GM23338 (cell line): Measurements from ENCODE around the gene MYO1G. TPM values are rescaled to one million over a fixed set of nuclear protein-coding genes. Genes with fewer than 3 reads are reported as not detected.

Source experiments
- ATAC-seq: fragments of 200-7000 bp; cut with Tn5 transposase; 3 replicates; pipeline ENCODE4 v1.9.1; 2020
- DNase-seq: peaks from one replicate; pipeline ENCODE4 v3.0.0-alpha.2; 2015; ENCODE audit warnings: low spot score
- H2AFZ ChIP-seq: fragments of 200-600 bp; sonication (generic); 2 replicates; pipeline ENCODE4 v1.8.0; 2016; ENCODE audit warnings: antibody characterized with exemption, mild to moderate bottlenecking, moderate library complexity
- H3F3A ChIP-seq: fragments of 200-600 bp; sonication (generic); replicated peaks from 2 replicates; pipeline ENCODE4 v1.8.0; 2017; ENCODE audit warnings: antibody characterized with exemption, mixed run types, low read depth
- H3K27ac ChIP-seq: fragments of 200-600 bp; sonication (generic); 2 replicates; pipeline ENCODE4 v1.6.1; 2016; ENCODE audit warnings: low read depth
- H3K27me3 ChIP-seq: fragments of 200-600 bp; sonication (generic); 2 replicates; pipeline ENCODE4 v1.8.0; 2016; ENCODE audit warnings: mild to moderate bottlenecking, mixed run types, moderate library complexity; ENCODE audit not compliant: insufficient read depth
- H3K36me3 ChIP-seq: fragments of 200-600 bp; sonication (generic); 2 replicates; pipeline ENCODE4 v1.8.0; 2016; ENCODE audit warnings: mild to moderate bottlenecking; ENCODE audit not compliant: insufficient read depth
- H3K4me1 ChIP-seq: fragments of 200-600 bp; sonication (generic); 2 replicates; pipeline ENCODE4 v1.8.0; 2016; ENCODE audit warnings: mild to moderate bottlenecking, moderate library complexity; ENCODE audit not compliant: insufficient read depth
- H3K4me2 ChIP-seq: fragments of 200-600 bp; sonication (generic); 2 replicates; pipeline ENCODE4 v1.7.1; 2017; ENCODE audit warnings: mixed run types
- H3K4me3 ChIP-seq: fragments of 200-600 bp; sonication (generic); 2 replicates; pipeline ENCODE4 v1.6.1; 2016; ENCODE audit warnings: mixed run types
- H3K79me2 ChIP-seq: fragments of 200-600 bp; sonication (generic); replicated peaks from 2 replicates; pipeline ENCODE4 v1.8.0; 2017; ENCODE audit warnings: mild to moderate bottlenecking; ENCODE audit not compliant: insufficient read depth
- H3K9me2 ChIP-seq: fragments of 200-600 bp; sonication (generic); 2 replicates; pipeline ENCODE4 v1.8.0; 2017; ENCODE audit not compliant: insufficient read depth
- H4K20me1 ChIP-seq: fragments of 200-600 bp; sonication (generic); replicated peaks from 2 replicates; pipeline ENCODE4 v1.8.0; 2017; ENCODE audit warnings: mild to moderate bottlenecking; ENCODE audit not compliant: insufficient read depth
- H3K27ac Mint-ChIP-seq: 2 replicates; pipeline ENCODE4 v1.8.0; 2020; ENCODE audit warnings: inconsistent platforms, mild to moderate bottlenecking, moderate library complexity, mixed read lengths
- H3K27me3 Mint-ChIP-seq: 3 replicates; pipeline ENCODE4 v1.8.0; 2022; ENCODE audit warnings: low read depth, mild to moderate bottlenecking, moderate library complexity, mixed read lengths, inconsistent platforms; ENCODE audit not compliant: insufficient read depth, poor library complexity
- H3K36me3 Mint-ChIP-seq: 3 replicates; pipeline ENCODE4 v1.8.0; 2021; ENCODE audit warnings: low read depth, mild to moderate bottlenecking, inconsistent platforms, moderate library complexity, mixed read lengths
- H3K4me1 Mint-ChIP-seq: 3 replicates; pipeline ENCODE4 v1.8.0; 2020; ENCODE audit warnings: mild to moderate bottlenecking, inconsistent platforms, mixed read lengths
- H3K4me3 Mint-ChIP-seq: 3 replicates; pipeline ENCODE4 v1.8.0; 2021; ENCODE audit warnings: moderate library complexity, mild to moderate bottlenecking, inconsistent platforms, mixed read lengths
- H3K9me3 Mint-ChIP-seq: 3 replicates; pipeline ENCODE4 v1.8.0; 2020; ENCODE audit warnings: moderate library complexity, mild to moderate bottlenecking, inconsistent platforms, mixed read lengths
- EZH2 ChIP-seq: fragments of 200-600 bp; sonication (generic); IDR thresholded peaks from one replicate; pipeline ENCODE4 v1.8.0; 2017; ENCODE audit warnings: antibody characterized with exemption, mild to moderate bottlenecking, low read depth; ENCODE audit not compliant: unreplicated experiment
- EZH2phosphoT487 ChIP-seq: fragments of 200-600 bp; sonication (generic); IDR thresholded peaks from one replicate; pipeline ENCODE4 v1.8.1; 2018; ENCODE audit warnings: antibody characterized with exemption; ENCODE audit not compliant: unreplicated experiment
- JUNB ChIP-seq: IDR thresholded peaks from one replicate; pipeline ENCODE4 v1.6.1; 2016; ENCODE audit warnings: antibody characterized with exemption; ENCODE audit not compliant: unreplicated experiment
- NANOG ChIP-seq: IDR thresholded peaks from 2 replicates; pipeline ENCODE4 v1.6.1; 2016; ENCODE audit warnings: antibody characterized with exemption, borderline replicate concordance
- POLR2AphosphoS5 ChIP-seq: IDR thresholded peaks from 2 replicates; pipeline ENCODE4 v1.6.1; 2016; ENCODE audit warnings: antibody characterized with exemption, low read depth
- STAT1 ChIP-seq: IDR thresholded peaks from one replicate; pipeline ENCODE4 v1.6.1; 2016; ENCODE audit warnings: antibody characterized with exemption; ENCODE audit not compliant: unreplicated experiment
- ZNF114 ChIP-seq: fragments of 250-450 bp; sonication (Bioruptor Pico); IDR thresholded peaks from 2 replicates; pipeline ENCODE4 v1.5.0; 2020; ENCODE audit warnings: mild to moderate bottlenecking, moderate library complexity
- polyA plus RNA-seq: library from polyadenylated mRNA; unstranded; fragments of >200 nt; fragmentation: Nextera tagmentation; extraction: Ambion mirVana; gene quantifications from 2 replicates; pipeline ENCODE4 v1.2.1, GENCODE V29; 2016
- total RNA-seq: library from RNA; depleted of rRNA; stranded (reverse); fragments of >200 nt; shearing (Covaris generic); gene quantifications from 2 replicates; pipeline ENCODE4 v1.2.3, GENCODE V29; 2014
- TF ChIP-seq, protein P1 (sequence below), 2 experiments: fragments of 200-600 bp in 1 of 2; sonication (generic) in 1 of 2; conservative IDR thresholded peaks; 2 replicates each; pipeline versions ENCODE4 v1.5.1 to v1.6.1; 2016 to 2017; ENCODE audit warnings: antibody characterized with exemption in 2 of 2, low read depth in 2 of 2, mild to moderate bottlenecking in 2 of 2, moderate library complexity in 1 of 2
- TF ChIP-seq, protein P2 (sequence below): IDR thresholded peaks from 2 replicates; pipeline ENCODE4 v1.6.1; 2016; ENCODE audit warnings: antibody characterized with exemption
- TF ChIP-seq, protein P3 (sequence below): IDR thresholded peaks from one replicate; pipeline ENCODE4 v1.6.1; 2018; ENCODE audit warnings: antibody characterized with exemption; ENCODE audit not compliant: unreplicated experiment

Gene MYO1G
- total and polyA plus RNA-seq, 2 experiments from 2014 or later = 0.10 to 0.11 TPM

DNA sequence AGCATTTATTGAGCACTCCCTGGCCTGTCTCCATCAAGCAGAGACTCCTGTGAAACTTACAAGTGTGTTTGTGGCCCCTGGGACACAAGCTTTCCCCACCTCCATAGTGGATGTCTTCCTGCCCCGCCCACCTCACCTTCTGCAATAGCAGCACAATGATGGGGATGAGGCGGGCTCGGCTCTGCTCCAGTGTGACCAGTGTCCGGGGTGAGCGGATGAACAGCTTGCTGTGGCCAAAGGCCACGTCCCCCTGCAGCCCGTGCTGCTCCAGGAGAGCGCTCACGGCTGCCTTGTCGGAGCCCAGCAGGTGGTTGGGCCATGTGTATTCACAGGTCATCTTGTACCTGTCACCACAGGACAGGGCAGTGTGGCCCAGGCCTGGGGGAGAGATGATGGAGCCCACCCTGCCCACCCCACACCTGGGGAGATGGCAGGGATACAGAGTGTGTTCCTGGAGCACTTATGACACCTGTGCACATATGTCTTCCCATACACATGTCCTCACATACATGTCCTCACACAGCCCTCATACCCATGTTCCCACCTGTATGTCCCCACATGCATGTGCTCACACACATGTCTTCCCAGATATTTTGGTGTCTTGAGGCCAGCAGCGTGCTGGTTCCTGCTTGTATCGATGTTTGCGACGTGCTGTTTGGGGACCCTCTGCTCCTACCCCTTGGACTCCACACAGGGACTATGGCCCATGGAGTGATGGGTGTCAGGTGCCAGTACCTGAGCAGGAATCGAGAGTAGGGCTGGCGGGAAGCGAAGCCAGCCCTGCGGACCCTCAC is 12.7 kb downstream of the MYO1G start (continued):
- TF ChIP-seq, protein P1, sequence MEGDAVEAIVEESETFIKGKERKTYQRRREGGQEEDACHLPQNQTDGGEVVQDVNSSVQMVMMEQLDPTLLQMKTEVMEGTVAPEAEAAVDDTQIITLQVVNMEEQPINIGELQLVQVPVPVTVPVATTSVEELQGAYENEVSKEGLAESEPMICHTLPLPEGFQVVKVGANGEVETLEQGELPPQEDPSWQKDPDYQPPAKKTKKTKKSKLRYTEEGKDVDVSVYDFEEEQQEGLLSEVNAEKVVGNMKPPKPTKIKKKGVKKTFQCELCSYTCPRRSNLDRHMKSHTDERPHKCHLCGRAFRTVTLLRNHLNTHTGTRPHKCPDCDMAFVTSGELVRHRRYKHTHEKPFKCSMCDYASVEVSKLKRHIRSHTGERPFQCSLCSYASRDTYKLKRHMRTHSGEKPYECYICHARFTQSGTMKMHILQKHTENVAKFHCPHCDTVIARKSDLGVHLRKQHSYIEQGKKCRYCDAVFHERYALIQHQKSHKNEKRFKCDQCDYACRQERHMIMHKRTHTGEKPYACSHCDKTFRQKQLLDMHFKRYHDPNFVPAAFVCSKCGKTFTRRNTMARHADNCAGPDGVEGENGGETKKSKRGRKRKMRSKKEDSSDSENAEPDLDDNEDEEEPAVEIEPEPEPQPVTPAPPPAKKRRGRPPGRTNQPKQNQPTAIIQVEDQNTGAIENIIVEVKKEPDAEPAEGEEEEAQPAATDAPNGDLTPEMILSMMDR (conservative IDR thresholded peaks at IDR 0.05; ENCODE audit: low read depth in 2 of 2) = no peak
- TF ChIP-seq STAT1 (no peak), ZNF114 (CRISPR knock-in tag) (no peak), NANOG (no peak), JUNB (no peak)
- TF ChIP-seq, protein P2, sequence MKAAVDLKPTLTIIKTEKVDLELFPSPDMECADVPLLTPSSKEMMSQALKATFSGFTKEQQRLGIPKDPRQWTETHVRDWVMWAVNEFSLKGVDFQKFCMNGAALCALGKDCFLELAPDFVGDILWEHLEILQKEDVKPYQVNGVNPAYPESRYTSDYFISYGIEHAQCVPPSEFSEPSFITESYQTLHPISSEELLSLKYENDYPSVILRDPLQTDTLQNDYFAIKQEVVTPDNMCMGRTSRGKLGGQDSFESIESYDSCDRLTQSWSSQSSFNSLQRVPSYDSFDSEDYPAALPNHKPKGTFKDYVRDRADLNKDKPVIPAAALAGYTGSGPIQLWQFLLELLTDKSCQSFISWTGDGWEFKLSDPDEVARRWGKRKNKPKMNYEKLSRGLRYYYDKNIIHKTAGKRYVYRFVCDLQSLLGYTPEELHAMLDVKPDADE = no peak

DNA sequence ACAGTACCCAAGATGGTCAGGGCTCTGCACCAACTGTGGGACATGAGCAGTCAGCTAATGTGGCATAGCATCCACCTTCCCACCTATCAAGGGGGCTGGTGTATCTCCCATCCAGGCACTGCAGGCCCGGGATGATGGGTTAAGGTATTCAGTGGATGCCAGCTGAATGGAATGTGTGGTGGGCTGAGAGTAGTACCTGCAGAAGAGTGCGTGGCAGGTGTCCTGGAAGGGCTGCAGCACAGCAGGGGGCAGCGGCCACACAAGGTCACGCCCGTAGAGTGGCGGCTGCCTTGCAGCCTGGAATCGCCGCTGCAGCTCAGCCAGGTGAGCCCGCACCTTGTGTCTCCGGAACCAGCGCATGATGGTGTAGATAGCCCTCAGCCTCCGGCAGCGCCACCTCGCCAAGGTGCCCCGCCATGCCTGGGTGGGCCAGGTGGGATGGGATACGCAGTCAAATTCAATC is 13.3 kb downstream of the MYO1G start:
- Histone ChIP-seq H2AFZ (no peak overlapping the region), H3F3A (0 out of 2 replicates have a peak, but pooled peaks cover 4% of the 10 kb centered on the region), H3K9me2 (no peaks in the 10 kb centered on the region), H3K36me3 (no peaks in the 10 kb centered on the region), H4K20me1 (no peaks in the 10 kb centered on the region), H3K4me3 (no peak overlapping the region), H3K27me3 (peaks cover 22% of the 10 kb centered on the region), H3K79me2 (no peaks in the 10 kb centered on the region), H3K4me2 (no peak overlapping the region), H3K4me1 (no peaks in the 10 kb centered on the region), H3K27ac (no peak overlapping the region)
- Mint-ChIP-seq H3K4me3 (no peak overlapping the region), H3K4me1 (no peaks in the 10 kb centered on the region), H3K9me3 (no peaks in the 10 kb centered on the region), H3K27ac (no peak overlapping the region), H3K27me3 (peaks cover 22% of the 10 kb centered on the region), H3K36me3 (no peaks in the 10 kb centered on the region)
- no peak for DNase-seq
- ATAC-seq = no peak
- TF ChIP-seq POLR2AphosphoS5 = no peak

DNA sequence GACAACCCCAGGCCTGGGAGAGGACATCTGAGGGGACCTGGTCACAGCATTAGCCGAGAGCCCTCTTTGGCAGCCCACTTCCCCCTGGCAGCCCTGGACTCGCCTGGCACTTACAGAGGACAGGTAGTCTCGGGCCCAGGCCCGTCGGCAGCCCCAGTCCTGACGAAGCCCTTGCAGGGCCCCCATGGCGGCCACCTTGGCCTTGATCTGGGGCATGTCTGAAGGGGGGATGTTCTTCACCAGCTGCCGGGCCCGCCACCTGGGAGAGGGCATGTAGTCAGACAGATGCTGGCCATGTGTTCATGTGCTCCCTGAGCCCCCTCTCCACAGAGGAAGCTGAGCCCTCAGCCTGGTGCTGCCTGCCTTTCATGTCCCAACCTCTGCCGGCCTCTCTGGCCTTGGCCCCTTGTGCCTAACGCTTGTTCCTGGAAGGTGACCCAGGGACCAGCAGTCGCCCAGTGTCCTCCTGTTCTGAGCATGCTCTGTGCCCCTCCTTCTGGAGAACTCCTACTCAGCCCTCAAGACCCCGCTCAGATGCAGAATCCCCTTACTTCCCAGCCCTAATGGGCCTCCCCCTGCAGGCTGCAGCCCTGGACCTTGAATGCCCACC is 13.9 kb downstream of the MYO1G start:
- DNase-seq = no peak
- no peaks in the 10 kb centered on the region for H3K4me1 Mint-ChIP-seq
- Histone ChIP-seq H3K4me3 (no peak overlapping the region), H3K27ac (no peak overlapping the region), H3K36me3 (no peaks in the 10 kb centered on the region), H2AFZ (no peak overlapping the region), H3K27me3 (peaks cover 22% of the 10 kb centered on the region), H3K9me2 (no peaks in the 10 kb centered on the region), H3K4me2 (no peak overlapping the region), H3F3A (0 out of 2 replicates have a peak, but pooled peaks cover 4% of the 10 kb centered on the region), H3K79me2 (no peaks in the 10 kb centered on the region), H4K20me1 (no peaks in the 10 kb centered on the region), H3K4me1 (no peaks in the 10 kb centered on the region)
- H3K36me3 Mint-ChIP-seq = no peaks in the 10 kb centered on the region
- peaks cover 22% of the 10 kb centered on the region for H3K27me3 Mint-ChIP-seq
- H3K4me3 Mint-ChIP-seq = no peak overlapping the region
- no peak overlapping the region for H3K27ac Mint-ChIP-seq
- no peak for ATAC-seq
- H3K9me3 Mint-ChIP-seq = no peaks in the 10 kb centered on the region
- TF ChIP-seq ZNF114 (CRISPR knock-in tag) (no peak), NANOG (no peak), EZH2 (no peak), STAT1 (no peak), JUNB (no peak), POLR2AphosphoS5 (no peak), EZH2phosphoT487 (no peak)
- TF ChIP-seq, protein P3, sequence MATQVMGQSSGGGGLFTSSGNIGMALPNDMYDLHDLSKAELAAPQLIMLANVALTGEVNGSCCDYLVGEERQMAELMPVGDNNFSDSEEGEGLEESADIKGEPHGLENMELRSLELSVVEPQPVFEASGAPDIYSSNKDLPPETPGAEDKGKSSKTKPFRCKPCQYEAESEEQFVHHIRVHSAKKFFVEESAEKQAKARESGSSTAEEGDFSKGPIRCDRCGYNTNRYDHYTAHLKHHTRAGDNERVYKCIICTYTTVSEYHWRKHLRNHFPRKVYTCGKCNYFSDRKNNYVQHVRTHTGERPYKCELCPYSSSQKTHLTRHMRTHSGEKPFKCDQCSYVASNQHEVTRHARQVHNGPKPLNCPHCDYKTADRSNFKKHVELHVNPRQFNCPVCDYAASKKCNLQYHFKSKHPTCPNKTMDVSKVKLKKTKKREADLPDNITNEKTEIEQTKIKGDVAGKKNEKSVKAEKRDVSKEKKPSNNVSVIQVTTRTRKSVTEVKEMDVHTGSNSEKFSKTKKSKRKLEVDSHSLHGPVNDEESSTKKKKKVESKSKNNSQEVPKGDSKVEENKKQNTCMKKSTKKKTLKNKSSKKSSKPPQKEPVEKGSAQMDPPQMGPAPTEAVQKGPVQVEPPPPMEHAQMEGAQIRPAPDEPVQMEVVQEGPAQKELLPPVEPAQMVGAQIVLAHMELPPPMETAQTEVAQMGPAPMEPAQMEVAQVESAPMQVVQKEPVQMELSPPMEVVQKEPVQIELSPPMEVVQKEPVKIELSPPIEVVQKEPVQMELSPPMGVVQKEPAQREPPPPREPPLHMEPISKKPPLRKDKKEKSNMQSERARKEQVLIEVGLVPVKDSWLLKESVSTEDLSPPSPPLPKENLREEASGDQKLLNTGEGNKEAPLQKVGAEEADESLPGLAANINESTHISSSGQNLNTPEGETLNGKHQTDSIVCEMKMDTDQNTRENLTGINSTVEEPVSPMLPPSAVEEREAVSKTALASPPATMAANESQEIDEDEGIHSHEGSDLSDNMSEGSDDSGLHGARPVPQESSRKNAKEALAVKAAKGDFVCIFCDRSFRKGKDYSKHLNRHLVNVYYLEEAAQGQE = no peak
- TF ChIP-seq, protein P2 = no peak
